MM.1S (cell line): ENCODE measurements around the gene STAT3.

Source experiments
- EZH2 ChIP-seq: fragments of 300-600 bp; sonication (generic); optimal IDR thresholded peaks from 2 replicates; pipeline ENCODE3; 2017; ENCODE audit warnings: low read depth, mild to moderate bottlenecking, antibody characterized with exemption, low read length, mixed read lengths
- EZH2phosphoT487 ChIP-seq: fragments of 300-600 bp; sonication (generic); IDR thresholded peaks from 2 replicates; pipeline ENCODE4 v1.6.1; 2018; ENCODE audit warnings: antibody characterized with exemption, low read length
- TF ChIP-seq, protein P1 (sequence below): fragments of 300-600 bp; sonication (generic); IDR thresholded peaks from 2 replicates; pipeline ENCODE4 v1.5.1; 2016; ENCODE audit warnings: antibody characterized with exemption, low read length, mixed read lengths

DNA sequence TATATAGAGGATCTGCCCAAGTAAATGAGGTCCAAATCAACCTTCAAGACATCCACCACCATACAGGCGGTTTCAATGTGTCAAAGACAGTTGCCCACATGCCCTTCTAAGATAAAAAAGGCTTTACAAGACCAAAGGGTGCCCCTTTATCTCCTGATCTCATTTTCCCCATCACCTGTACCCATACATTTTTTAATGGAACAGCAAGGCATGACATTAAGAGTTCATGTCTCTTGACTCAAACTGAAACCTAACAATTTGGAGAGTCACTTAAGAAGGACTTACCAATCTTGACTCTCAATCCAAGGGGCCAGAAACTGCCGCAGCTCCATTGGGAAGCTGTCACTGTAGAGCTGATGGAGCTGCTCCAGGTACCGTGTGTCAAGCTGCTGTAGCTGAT is 40.1 kb downstream of the STAT3 start:
- TF ChIP-seq, protein P1, sequence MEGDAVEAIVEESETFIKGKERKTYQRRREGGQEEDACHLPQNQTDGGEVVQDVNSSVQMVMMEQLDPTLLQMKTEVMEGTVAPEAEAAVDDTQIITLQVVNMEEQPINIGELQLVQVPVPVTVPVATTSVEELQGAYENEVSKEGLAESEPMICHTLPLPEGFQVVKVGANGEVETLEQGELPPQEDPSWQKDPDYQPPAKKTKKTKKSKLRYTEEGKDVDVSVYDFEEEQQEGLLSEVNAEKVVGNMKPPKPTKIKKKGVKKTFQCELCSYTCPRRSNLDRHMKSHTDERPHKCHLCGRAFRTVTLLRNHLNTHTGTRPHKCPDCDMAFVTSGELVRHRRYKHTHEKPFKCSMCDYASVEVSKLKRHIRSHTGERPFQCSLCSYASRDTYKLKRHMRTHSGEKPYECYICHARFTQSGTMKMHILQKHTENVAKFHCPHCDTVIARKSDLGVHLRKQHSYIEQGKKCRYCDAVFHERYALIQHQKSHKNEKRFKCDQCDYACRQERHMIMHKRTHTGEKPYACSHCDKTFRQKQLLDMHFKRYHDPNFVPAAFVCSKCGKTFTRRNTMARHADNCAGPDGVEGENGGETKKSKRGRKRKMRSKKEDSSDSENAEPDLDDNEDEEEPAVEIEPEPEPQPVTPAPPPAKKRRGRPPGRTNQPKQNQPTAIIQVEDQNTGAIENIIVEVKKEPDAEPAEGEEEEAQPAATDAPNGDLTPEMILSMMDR: no peak
- TF ChIP-seq EZH2phosphoT487: no peak
- no peak for TF ChIP-seq EZH2
